Ovary (tissue), 3 donors: Measurements from ENCODE around the gene CCN6.

ENCODE experiments used
- CTCF ChIP-seq, 3 donors: fragments of 450-650 bp in 2 of 3; fragments of 200-600 bp in 1 of 3; IDR thresholded peaks; one replicate each; pipeline versions ENCODE4 v1.5.1 to v1.8.0; 2016 to 2022; ENCODE audit warnings: antibody characterized with exemption in 3 of 3, mild to moderate bottlenecking in 1 of 3
- POLR2A ChIP-seq: fragments of 450-650 bp; IDR thresholded peaks from one replicate; pipeline ENCODE4 v1.6.1; 2017; ENCODE audit warnings: antibody characterized with exemption, mild to moderate bottlenecking, moderate library complexity
- donor health status: DM: no; HTN: no; CAD: no.

GRCh38 chr6:112081569-112081968 lies 27.7 kb downstream of the CCN6 start:
- TF ChIP-seq CTCF (IDR thresholded peaks at IDR 0.05) (no peak), POLR2A (no peak)
